GM19193 (cell line): Measurements from ENCODE around the gene SPATA12.

Experiments
- POLR2A ChIP-seq: IDR thresholded peaks from 4 replicates; pipeline ENCODE4 v1.6.1; 2011; ENCODE audit not compliant: insufficient read depth, insufficient read length; ENCODE audit errors: extremely low read depth

Gene SPATA12

GRCh38 chr3:57043518-57043917 lies 16.9 kb upstream of the SPATA12 start:
- TF ChIP-seq POLR2A = no peak

GRCh38 chr3:57046101-57046765 lies 14.2 kb upstream of the SPATA12 start:
- TF ChIP-seq POLR2A = no peak

GRCh38 chr3:57048052-57048671 lies 12.3 kb upstream of the SPATA12 start:
- TF ChIP-seq POLR2A = no peak

DNA sequence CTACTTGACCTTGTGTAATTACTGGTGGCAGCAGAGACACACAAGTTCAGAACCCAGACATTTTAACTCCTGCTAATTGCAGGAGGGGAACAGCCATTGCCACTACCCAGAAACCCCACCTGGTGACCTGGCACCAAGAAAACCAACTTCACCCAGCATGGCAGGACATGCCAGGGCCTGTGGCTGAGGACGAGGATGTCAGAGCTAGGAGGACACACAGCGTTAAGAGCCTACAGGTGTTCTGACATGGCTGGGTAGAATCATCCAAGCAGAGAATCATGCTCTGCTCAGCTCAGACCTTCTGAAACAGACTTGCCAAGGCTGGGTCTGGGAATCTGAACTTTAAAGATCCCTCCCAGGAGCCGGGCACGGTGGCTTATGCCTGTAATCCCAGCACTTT lies 11.7 kb upstream of the SPATA12 start:
- TF ChIP-seq POLR2A = no peak

- no peak for TF ChIP-seq POLR2A
These were observed 7.8 kb upstream of the SPATA12 start for GRCh38 chr3:57052662-57053061.

DNA sequence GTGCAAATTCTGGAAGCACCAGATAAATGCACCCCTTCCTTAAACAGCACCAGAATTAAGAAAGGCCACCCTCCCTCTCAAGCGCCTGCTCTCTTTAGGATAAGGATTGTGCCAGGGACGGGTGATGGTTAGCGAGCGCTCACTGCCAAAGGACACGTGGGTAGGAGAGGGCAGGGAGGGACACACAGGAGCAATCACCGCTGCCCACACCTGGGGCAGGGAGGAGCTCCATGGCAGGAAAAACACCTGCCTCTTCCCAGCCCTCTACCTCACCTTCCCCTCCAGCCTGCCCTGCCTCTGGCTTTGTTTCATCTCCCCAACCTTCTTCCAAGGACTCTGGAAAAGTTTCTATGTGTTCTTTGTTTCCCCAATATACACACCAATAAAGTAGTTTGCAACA lies 7.3 kb upstream of the SPATA12 start:
- no peak for TF ChIP-seq POLR2A

- no peak for TF ChIP-seq POLR2A
These were observed 3.1 kb upstream of the SPATA12 start for GRCh38 chr3:57057351-57057750.

- TF ChIP-seq POLR2A = no peak
These were observed 1.1 kb upstream of the SPATA12 start for GRCh38 chr3:57059411-57059810.

DNA sequence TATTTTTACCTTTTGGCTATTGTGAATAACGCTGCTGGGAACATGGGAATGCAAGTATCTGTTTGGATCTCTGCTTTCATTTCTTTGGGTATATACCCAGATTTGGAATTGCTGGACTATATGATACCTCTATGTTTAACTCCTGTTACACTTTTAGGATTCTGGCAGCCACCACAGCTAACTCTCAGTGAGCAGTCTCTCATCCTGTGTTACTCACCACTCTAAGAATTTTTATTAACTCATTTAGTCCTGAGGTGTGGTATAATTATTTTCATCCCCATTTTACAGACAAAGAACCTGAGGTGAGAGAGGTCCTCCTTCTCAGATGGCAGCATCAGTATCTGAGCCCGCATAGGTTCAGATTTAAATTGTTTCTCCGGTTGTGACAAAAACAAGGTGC lies 1.1 kb downstream of the SPATA12 start:
- TF ChIP-seq POLR2A = no peak

GRCh38 chr3:57062101-57062631 lies 1.7 kb downstream of the SPATA12 start:
- TF ChIP-seq POLR2A = no peak

- no peak for TF ChIP-seq POLR2A
These were observed 2.6 kb downstream of the SPATA12 start for GRCh38 chr3:57063032-57063431.

DNA sequence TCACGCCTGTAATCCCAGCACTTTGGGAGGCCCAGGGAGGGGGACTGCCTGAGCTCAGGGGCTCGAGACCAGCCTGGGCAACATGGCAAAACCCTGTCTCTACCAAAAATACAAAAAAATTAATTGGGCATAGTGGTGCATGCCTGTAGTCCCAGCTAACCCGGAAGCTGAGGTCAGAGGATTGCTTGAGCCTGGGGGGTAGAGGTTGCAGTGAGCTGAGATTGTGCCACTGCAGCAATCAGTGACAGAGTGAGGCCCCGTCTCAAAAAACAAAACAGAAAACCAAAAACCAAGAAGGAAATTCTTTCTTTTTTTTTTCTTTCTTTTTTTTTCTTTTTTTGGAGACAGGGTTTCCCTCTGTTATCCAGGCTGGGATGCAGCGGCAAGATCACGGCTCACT lies 3.5 kb downstream of the SPATA12 start:
- no peak for TF ChIP-seq POLR2A

DNA sequence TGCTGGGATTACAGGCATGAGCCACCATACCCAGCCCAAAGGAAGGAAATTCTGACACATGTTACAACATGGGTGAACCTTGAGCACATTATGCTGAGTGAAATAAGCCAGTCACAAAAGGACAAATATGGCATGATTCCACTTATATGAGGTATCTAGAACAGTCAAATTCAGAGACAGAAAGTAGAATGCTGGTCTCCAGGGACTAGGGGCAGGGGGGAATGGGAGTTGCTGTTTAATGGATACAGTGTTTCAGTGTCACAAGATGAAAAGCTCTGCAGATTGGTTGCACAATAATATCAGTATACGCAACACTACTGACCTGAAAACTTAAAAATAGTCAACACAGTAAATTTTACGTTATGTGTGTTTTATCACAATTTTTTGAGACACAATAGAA lies 4.1 kb downstream of the SPATA12 start:
- no peak for TF ChIP-seq POLR2A

DNA sequence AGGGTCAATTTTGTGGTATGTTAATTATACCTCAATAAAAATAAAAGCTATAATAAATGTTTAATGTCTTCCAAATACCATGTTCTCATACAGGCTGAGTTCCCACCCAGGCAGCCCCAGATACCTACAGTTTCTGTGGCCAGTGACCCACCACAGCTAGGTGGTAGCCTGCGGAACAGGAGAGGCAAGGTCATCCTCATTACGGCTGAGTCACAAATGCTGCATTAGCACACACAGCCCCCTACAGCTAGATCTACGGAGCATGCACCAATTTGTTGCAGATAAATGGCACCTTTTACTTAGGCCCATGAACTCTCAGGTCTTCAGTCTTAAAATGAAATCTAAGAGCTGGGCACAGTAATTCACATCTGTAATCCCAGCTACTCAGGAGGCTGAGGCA lies 5.1 kb downstream of the SPATA12 start:
- no peak for TF ChIP-seq POLR2A

DNA sequence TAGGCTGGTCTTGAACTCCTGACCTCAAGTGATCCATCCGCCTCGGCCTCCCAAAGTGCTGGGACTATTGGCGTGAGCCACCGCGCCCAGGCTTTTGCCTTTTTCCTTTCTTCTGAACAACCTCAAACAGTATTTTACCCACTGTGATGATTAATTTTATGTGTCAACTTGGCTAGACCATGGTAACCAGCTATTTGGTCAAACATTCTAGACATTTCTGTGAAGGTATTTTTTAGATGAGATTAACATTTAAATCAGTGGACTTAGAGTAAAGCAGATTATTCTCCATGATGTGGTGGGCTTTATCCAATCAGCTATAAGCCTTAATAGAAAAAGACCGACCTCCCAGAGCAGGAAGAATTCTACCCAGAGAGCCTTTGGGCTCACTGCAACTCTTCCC lies 6.0 kb downstream of the SPATA12 start:
- TF ChIP-seq POLR2A = no peak

DNA sequence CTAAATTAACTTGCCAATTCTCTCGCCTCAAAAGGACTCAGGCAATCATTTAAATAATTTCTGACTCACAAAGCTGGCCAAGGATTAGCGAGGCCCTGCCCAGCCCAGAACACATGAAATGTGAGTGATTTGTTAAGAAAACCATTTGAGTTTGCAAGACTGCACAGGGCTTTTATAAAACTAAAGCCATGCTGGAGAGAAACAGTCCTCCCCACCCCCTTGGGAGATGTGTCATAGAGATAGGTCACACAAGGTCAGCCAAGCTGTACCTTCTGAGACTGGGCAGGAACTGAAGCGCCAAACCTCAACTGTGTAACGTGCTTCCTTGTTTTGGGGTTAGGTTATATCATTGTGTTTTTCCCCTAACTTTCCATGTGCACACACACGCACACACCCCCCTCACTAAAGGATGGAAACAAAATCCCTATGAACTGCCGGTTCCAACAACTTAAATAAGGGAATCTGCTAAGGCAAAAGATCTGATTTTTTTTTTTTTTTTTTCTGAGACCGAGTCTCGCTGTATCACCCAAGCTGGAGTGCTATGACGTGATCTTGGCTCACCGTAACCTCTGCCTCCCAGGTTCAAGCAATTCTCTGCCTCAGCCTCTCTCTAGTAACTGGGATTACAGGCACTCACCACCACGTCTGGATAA lies 8.1 kb downstream of the SPATA12 start:
- TF ChIP-seq POLR2A = no peak
